Erythroblast (primary cell): ENCODE results near the gene ZNF407.

Source experiments
- GATA1 ChIP-seq: IDR thresholded peaks from 2 replicates; pipeline ENCODE4 v1.6.1; 2011; ENCODE audit warnings: low read depth, mild to moderate bottlenecking, control low read depth, low read length, moderate library complexity
- POLR2A ChIP-seq: IDR thresholded peaks from 2 replicates; pipeline ENCODE4 v1.6.1; 2011; ENCODE audit warnings: mild to moderate bottlenecking, low read length

GRCh38 chr18:75066936-75067335 lies 469.3 kb downstream of the ZNF407 start:
- no peak for TF ChIP-seq POLR2A
- TF ChIP-seq GATA1, result no peak
